K562 (cell line): ENCODE results near the gene BCO1. TPM values are rescaled to one million over a fixed set of nuclear protein-coding genes. Genes with fewer than 3 reads are reported as not detected.

Experiments
- ATAC-seq: fragments of 200-7000 bp; cut with Tn5 transposase; 3 replicates; pipeline ENCODE4 v1.9.1; 2020; ENCODE audit warnings: moderate library complexity
- BruUV-seq: library from RNA; stranded (reverse); fragments of 400-500 nt; replicated peaks from 2 replicates; lab custom pipeline; 2021; lab: Mats Ljungman, UMichigan
- CTCF ChIA-PET: fragments of 300-600 bp; formaldehyde crosslinking; extraction: SDS; loops from one replicate; lab custom pipeline; 2021; ENCODE audit warnings: low intra/inter-chr PET ratio; lab: Yijun Ruan, JAX
- POLR2A ChIA-PET: fragments of 300-600, 350-650 bp; sonication (Branson Sonifier 250); formaldehyde crosslinking; extraction: SDS; loops from one replicate; lab custom pipeline; 2021; ENCODE audit warnings: antibody characterized with exemption, inconsistent platforms; lab: Yijun Ruan, JAX
- DNase-seq, 4 experiments: peaks; one replicate each; pipeline versions ENCODE4 v3.0.0 to v3.0.0-alpha.2; 2011 to 2018; ENCODE audit warnings: low spot score in 3 of 4, mixed read lengths in 3 of 4; ENCODE audit errors: extremely low read depth in 1 of 4
- FAIRE-seq: peaks from 2 replicates; lab custom pipeline; 2011; peaks lifted over from hg19 to GRCh38; lab: Jason Lieb, UNC
- H2AFZ ChIP-seq: 2 replicates; pipeline ENCODE4 v1.6.0; 2011; ENCODE audit warnings: low read depth, low read length, control low read depth, inconsistent platforms
- H3K27ac ChIP-seq: fragments of 200-600 bp; 3 replicates; pipeline ENCODE4 v1.8.0; 2011; ENCODE audit warnings: low read depth, mild to moderate bottlenecking, control low read depth, inconsistent platforms, low read length, moderate library complexity, mixed read lengths; ENCODE audit errors: extremely low read depth
- H3K27me3 ChIP-seq, 2 experiments: fragments of 300-600 bp in 1 of 2; 2 replicates in 1 of 2; 3 replicates in 1 of 2; pipeline versions ENCODE4 v1.6.0 to v1.8.0; 2011; ENCODE audit warnings: inconsistent platforms in 2 of 2, low read length in 2 of 2, mild to moderate bottlenecking in 1 of 2, mixed read lengths in 1 of 2, moderate library complexity in 1 of 2; ENCODE audit not compliant: control insufficient read depth in 2 of 2, insufficient read depth in 2 of 2
- H3K36me3 ChIP-seq: fragments of 300-600 bp; 3 replicates; pipeline ENCODE4 v1.8.0; 2011; ENCODE audit warnings: mild to moderate bottlenecking, low read length, inconsistent platforms; ENCODE audit not compliant: control insufficient read depth, insufficient read depth
- H3K4me1 ChIP-seq, 2 experiments: fragments of 200-600 bp in 1 of 2; replicated peaks in 1 of 2; 2 replicates in 1 of 2; 3 replicates in 1 of 2; pipeline versions ENCODE4 v1.5.1 to v1.8.0; 2011; ENCODE audit warnings: inconsistent platforms in 2 of 2, low read length in 2 of 2, mild to moderate bottlenecking in 1 of 2, mixed read lengths in 1 of 2, moderate library complexity in 1 of 2; ENCODE audit not compliant: control insufficient read depth in 2 of 2, insufficient read depth in 2 of 2
- H3K4me2 ChIP-seq: 2 replicates; pipeline ENCODE4 v1.6.1; 2011; ENCODE audit warnings: low read length, control low read depth, inconsistent platforms, mixed read lengths; ENCODE audit not compliant: insufficient read depth
- H3K4me3 ChIP-seq: fragments of 200-600 bp; sonication (generic), shearing (Covaris generic); 2 replicates; pipeline ENCODE4 v1.5.1; 2016; ENCODE audit warnings: control low read depth, inconsistent platforms
- H3K79me2 ChIP-seq: fragments of 200-600 bp; 3 replicates; pipeline ENCODE4 v1.8.0; 2011; ENCODE audit warnings: low read length, inconsistent platforms; ENCODE audit not compliant: control insufficient read depth, insufficient read depth
- H3K9ac ChIP-seq, 2 experiments: 2 replicates each; pipeline versions ENCODE4 v1.6.0 to v1.6.1; 2011; ENCODE audit warnings: low read depth in 2 of 2, low read length in 2 of 2, control low read depth in 1 of 2, inconsistent platforms in 1 of 2, mild to moderate bottlenecking in 1 of 2, mixed read lengths in 1 of 2; ENCODE audit not compliant: insufficient read depth in 1 of 2
- H3K9me1 ChIP-seq: one replicate; pipeline ENCODE4 v1.6.0; 2011; ENCODE audit warnings: inconsistent platforms, mild to moderate bottlenecking, low read length, moderate library complexity; ENCODE audit not compliant: control insufficient read depth, insufficient read depth
- H3K9me3 ChIP-seq: replicated peaks from 2 replicates; pipeline ENCODE4 v1.5.1; 2011; ENCODE audit warnings: low read depth, low read length, inconsistent platforms; ENCODE audit not compliant: control insufficient read depth, insufficient read depth
- H4K20me1 ChIP-seq: replicated peaks from 2 replicates; pipeline ENCODE4 v1.6.1; 2011; ENCODE audit warnings: low read length, inconsistent platforms, mixed read lengths; ENCODE audit not compliant: control insufficient read depth, insufficient read depth
- C11orf30 ChIP-seq: fragments of 450-650 bp; IDR thresholded peaks from 2 replicates; pipeline ENCODE4 v1.6.1; 2016; ENCODE audit warnings: low read depth, mild to moderate bottlenecking
- MAFG ChIP-seq: fragments of 450-650 bp; conservative IDR thresholded peaks from 2 replicates; pipeline ENCODE4 v1.6.1; 2016; ENCODE audit warnings: missing genetic modification characterization, missing compliant biosample characterization
- ZNF316 ChIP-seq: fragments of 450-650 bp; IDR thresholded peaks from 2 replicates; pipeline ENCODE4 v1.6.1; 2016
- WGBS: fragments of 100-300 bp; shearing (Covaris generic); methylation state at CpG from one replicate; pipeline ENCODE4 v1.1.6; 2016; ENCODE audit warnings: low coverage, mixed read lengths; ENCODE audit not compliant: insufficient coverage; ENCODE audit errors: missing lambda C conversion rate; 5-methylcytosine and 5-hydroxymethylcytosine counted together
- in situ Hi-C: fragments of 300-500 bp; cut with MboI; formaldehyde crosslinking; loops from 4 replicates; pipeline ENCODE4 v1.15.0; 2018; ENCODE audit warnings: inconsistent platforms, mixed read lengths
- intact Hi-C: fragments of 100-400 bp; cut with micrococcal nuclease; formaldehyde crosslinking; loops from 2 replicates; pipeline ENCODE4 v1.14.2; 2022
- polyA plus RNA-seq, 8 experiments: library from polyadenylated mRNA; depleted of rRNA in 4 of 8; stranded (reverse) in 5 of 8; unstranded in 3 of 8; fragments of >200 nt; fragmentation: Nextera tagmentation in 2 of 8; fragmentation: Illumina TruSeq in 1 of 8; extraction: Ambion mirVana in 2 of 8; extraction: Trizol in 1 of 8; gene quantifications; 2 replicates each; pipeline versions ENCODE4 v1.2.1 to v1.2.3, GENCODE V29; 2011 to 2014; ENCODE audit warnings: inconsistent platforms in 1 of 8, missing spikeins in 1 of 8
- total RNA-seq, 7 experiments: library from RNA; depleted of rRNA in 6 of 7; stranded (reverse); fragments of >200 nt in 6 of 7; fragmentation: Illumina TruSeq in 2 of 7; extraction: Trizol in 2 of 7; gene quantifications; 2 replicates each; pipeline versions ENCODE4 v1.2.1 to v1.2.3, GENCODE V29; 2011 to 2021; ENCODE audit warnings: low replicate concordance in 1 of 7
- TF ChIP-seq, protein P1 (sequence below): fragments of 250-450 bp; sonication (Bioruptor Pico); IDR thresholded peaks from 2 replicates; pipeline ENCODE4 v1.5.0; 2021; ENCODE audit warnings: mild to moderate bottlenecking, moderate library complexity

Gene BCO1
- total and polyA plus RNA-seq, 9 of the 15 experiments (the other 6 are each of a cell fraction or from before 2014, with no cell fraction given), result not detected

DNA sequence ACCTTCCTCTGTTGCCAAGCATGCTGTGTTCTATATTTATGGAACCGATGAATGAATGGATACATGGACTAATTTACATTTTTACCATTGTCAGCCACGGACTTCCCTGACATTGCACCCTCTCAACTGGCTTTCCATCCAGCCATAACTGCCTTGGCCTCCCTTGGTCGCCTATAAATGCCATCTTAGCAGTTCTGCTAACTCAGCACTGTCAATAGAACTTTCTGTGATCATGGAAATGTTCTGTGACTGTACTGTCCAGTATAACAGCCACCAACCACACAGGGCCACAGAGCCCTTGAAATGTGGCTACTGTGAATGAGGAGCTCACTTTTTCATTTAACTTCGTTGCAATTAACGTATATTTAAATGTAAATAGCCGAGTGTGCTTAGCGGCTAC, 8.7 kb upstream of the BCO1 start:
- no peak overlapping the region for H3K9ac ChIP-seq
- peaks cover 25 to 54% of the 10 kb centered on the region in 2 experiments for H3K27me3 ChIP-seq
- TF ChIP-seq, protein P1, sequence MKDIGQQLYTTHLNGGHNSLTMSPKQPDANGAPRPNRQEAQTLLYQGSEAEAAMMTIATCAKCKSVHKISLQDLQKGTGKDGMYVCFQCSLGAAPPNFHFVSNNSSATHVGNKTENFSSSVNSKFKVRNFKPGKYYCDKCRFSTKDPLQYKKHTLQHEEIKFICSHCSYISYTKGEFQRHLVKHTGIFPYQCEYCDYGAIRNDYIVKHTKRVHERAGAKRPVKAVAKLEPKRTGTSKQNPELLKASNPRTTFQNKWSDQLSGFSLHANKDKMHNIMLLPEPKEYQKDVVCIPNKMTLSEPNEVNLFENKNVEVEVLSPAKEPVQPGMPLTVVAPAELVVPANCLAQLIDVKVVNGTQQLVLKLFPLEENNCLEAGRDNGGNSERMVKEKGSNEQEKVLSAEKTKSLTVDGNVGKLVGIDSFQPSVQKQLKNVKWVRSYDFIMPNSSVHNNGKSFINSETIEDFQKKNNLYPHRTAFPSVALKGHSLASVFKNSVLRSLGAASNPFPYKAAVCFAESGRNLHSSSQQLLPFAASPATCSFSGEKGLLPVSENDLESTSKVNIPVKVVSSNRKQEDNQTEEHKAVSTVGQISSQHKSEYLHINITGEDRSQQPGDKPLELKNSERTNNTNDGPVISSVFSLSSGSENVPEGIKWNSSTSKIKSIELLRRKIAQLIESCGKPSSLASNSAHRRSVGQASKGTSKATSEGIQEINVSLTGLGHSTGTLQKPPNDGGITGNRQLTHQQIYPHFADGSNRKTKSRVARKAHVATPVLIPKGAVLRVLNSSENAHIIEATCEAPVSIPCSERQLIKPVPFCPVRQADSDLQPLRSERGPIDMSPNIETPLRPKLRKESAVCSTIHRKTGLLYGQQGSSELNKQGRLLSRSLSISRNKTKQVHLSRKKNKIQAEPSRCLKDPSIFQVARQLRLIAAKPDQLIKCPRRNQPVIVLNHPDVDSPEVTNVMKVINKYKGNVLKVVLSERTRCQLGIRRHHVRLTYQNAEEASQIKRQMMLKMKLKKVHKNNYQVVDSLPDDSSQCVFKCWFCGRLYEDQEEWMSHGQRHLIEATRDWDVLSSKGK (CRISPR knock-in tag), result no peak
- peak; percentile 66 for TF ChIP-seq MAFG (tag)
- peak; percentile 60 for TF ChIP-seq C11orf30
- peak; percentile 63; the same call in 1 of the 2 replicates for TF ChIP-seq ZNF316
- TF ChIP-seq, all 486 proteins: peak for 3
- POLR2A ChIA-PET, result interaction anchor here (1.4 kb wide), 1 partner anchor 17 kb away, joined by 6 read pairs; no protein-coding TSS in a partner anchor
- no peaks in the 10 kb centered on the region for H3K79me2 ChIP-seq
- no peak overlapping the region for H2AFZ ChIP-seq
- BruUV-seq, result no TSS peak
- H3K4me2 ChIP-seq, result no peak overlapping the region
- no peak overlapping the region for H3K27ac ChIP-seq
- H3K4me3 ChIP-seq, result no peak overlapping the region
- ATAC-seq (no peak), FAIRE-seq (no peak), DNase-seq (no peak)
- no peaks in the 10 kb centered on the region for H3K36me3 ChIP-seq
- no peaks in the 10 kb centered on the region for H4K20me1 ChIP-seq
- in situ Hi-C loops, result no loop called here
- intact Hi-C loops, result no loop called here
- no peaks in the 10 kb centered on the region for H3K9me3 ChIP-seq
- CTCF ChIA-PET, result no interaction called here
- no peaks in the 10 kb centered on the region for H3K4me1 ChIP-seq
- no peaks in the 10 kb centered on the region for H3K9me1 ChIP-seq
- 1% methylated on average over 7 of the region's 7 CpGs for WGBS
